T-helper 2 cell treated with Interferon-gamma antibody and Interleukin-4, amounts not matched to agents 5 μg/mL and 100 μg/mL, for 36 hours (primary cell): ENCODE results near the gene FAM98B.
"Not testable (repeated sequence)": the region's sequence is repeated elsewhere in the genome, so short reads cannot be mapped to it uniquely, and the experiment has no call there.

Source experiments
- DNase-seq: peaks from one replicate; pipeline ENCODE4 v3.0.0; 2021; ENCODE audit warnings: low spot score
- H3K27ac Mint-ChIP-seq: one replicate; pipeline ENCODE4 v1.8.0; 2021; ENCODE audit warnings: mild to moderate bottlenecking, mixed read lengths
- H3K27me3 Mint-ChIP-seq: one replicate; pipeline ENCODE4 v1.8.0; 2021; ENCODE audit warnings: low read depth, mixed read lengths
- H3K36me3 Mint-ChIP-seq: one replicate; pipeline ENCODE4 v1.8.0; 2021; ENCODE audit warnings: low read depth, mixed read lengths
- H3K4me1 Mint-ChIP-seq: one replicate; pipeline ENCODE4 v1.8.0; 2021; ENCODE audit warnings: low read depth, mixed read lengths
- H3K4me3 Mint-ChIP-seq: one replicate; pipeline ENCODE4 v1.8.0; 2022; ENCODE audit warnings: mild to moderate bottlenecking, moderate library complexity, mixed read lengths
- H3K9me3 Mint-ChIP-seq: one replicate; pipeline ENCODE4 v1.8.0; 2021; ENCODE audit warnings: mixed read lengths

The FAM98B gene

DNA sequence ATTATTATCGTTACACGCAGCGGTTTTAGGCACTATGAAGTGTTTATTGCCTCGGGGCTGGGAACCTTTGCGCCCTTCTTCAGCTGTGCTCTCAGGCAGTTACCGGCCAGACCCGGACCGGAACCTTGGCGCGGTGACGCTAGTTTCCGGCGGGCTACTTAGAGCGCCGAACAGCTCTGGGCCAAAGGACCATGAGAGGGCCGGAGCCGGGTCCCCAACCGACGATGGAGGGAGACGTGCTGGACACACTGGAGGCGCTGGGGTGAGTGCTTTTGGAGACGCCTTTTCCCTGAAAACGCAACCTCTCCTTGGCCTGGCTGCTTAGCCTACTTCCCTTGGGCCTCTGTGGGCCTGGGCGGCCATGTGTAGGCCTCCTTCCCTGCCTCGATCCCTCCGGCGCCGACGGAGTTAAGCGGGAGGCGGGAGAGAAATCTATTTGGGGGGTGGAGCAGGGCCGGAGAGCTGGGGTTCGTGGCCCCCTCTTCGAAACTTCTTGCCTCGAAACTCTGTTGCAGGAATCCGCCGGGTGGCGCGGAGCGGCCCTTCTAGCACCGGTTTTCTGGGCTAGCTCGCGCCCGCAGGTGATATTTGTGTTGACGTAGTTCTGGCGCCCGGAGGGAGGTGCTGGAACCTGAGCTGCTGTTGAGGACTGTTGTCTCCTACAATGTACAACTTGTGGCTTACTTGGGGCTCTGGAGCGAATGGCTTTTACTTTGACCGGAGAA, at the start of gene FAM98B:
Gene FAM98B (plus strand): TSS at position 157 of the 725 bp plus-strand sequence. CDS start 35 bp downstream, at position 192.
- DNase-seq: peak; percentile 86
- Mint-ChIP-seq H3K27ac (peak within 1 kb of the TSS; percentile 92), H3K9me3 (no peaks in the 10 kb centered on the region), H3K36me3 (peaks cover under 1% of the 10 kb centered on the region), H3K4me1 (peaks cover 21% of the 10 kb centered on the region), H3K4me3 (peak within 1 kb of the TSS; percentile 83), H3K27me3 (peaks cover 24% of the 10 kb centered on the region)

DNA sequence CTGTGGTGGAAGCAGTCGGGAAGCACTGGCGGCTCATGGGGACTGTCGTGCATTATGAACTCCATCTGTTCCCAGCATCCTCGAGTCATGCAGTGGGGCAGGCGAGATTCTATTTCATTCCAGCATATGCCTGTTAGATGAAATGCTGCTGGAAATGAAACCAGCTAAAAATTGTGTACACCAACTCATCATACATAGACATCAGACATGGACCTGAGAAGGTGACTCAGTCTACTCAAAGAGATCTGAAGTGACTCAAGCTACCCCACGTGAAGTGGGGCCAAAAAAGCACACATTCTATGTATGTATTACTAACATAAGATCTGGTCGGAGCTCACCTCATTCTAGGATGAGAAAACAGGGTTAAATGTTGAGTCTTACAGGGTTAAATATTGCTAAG, 47.5 kb upstream of the FAM98B start:
- no peak overlapping the region for H3K27ac Mint-ChIP-seq
- H3K36me3 Mint-ChIP-seq: no peaks in the 10 kb centered on the region
- no peaks in the 10 kb centered on the region for H3K4me1 Mint-ChIP-seq
- H3K9me3 Mint-ChIP-seq: no peaks in the 10 kb centered on the region
- H3K27me3 Mint-ChIP-seq: peaks cover 7% of the 10 kb centered on the region
- H3K4me3 Mint-ChIP-seq: no peak overlapping the region
- no peak for DNase-seq

DNA sequence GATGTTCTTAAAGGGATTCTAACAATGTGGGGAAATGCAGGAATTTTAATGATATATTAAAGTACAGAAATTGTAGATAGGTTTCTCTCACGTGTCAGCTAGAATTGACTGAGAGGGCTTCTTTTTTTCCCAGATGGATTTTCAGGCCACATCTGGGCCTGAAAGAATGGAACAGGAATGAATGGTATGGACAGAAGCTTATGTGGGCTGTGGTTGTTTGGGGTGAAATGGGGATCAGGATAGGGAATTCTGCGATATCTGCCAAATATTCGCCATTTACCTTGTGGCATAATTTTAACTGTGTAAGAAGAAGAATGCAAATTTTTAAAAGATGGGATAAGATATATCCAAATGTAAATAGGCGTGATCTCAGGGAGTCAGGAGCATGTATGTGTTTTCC, 45.4 kb upstream of the FAM98B start:
- Mint-ChIP-seq H3K4me3 (no peak overlapping the region), H3K4me1 (no peaks in the 10 kb centered on the region), H3K9me3 (no peaks in the 10 kb centered on the region), H3K27me3 (peaks cover 11% of the 10 kb centered on the region), H3K27ac (no peak overlapping the region), H3K36me3 (no peaks in the 10 kb centered on the region)
- DNase-seq: no peak

DNA sequence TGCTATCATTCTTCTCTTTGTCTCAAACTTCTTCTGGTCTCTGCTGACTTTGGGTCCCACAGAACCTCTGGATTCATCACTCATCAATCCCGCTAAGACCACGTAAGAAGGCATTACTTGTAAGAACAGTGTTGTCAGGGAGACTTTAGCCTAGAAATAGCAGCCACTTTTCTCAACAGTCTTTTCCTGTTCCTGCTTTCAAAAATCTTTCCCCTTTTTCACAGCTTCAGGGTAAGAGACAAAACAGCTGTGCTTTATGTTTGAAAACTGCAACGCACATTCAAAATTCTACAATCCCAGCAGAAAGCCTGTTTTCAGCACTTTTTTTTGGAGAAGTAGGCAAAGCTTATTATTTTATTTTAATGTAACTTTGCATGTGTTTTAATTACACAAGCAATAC, 42.0 kb upstream of the FAM98B start:
- Mint-ChIP-seq H3K36me3 (no peaks in the 10 kb centered on the region), H3K9me3 (no peaks in the 10 kb centered on the region), H3K4me1 (no peaks in the 10 kb centered on the region), H3K4me3 (no peak overlapping the region), H3K27me3 (peaks cover 18% of the 10 kb centered on the region), H3K27ac (no peak overlapping the region)
- no peak for DNase-seq

DNA sequence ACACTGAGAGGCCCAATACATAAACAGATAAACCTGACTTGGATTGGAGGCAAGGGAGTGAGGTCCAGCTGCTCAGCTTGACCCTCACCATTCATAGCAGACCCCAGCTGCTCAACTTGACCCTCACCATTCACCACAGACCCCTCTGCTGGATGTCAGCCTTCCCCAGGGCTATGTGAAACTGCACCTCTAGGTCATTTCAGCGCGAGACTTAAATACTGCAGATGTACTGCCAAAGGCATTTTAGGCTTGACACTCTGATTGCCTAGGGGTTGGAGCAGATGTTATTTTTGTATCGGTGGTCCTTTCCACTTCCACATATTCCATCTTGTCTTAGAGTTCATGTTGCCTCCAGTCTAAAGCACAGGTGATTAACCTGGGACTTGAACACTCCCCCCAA, 41.5 kb upstream of the FAM98B start:
- H3K27ac Mint-ChIP-seq: no peak overlapping the region
- H3K4me3 Mint-ChIP-seq: no peak overlapping the region
- H3K27me3 Mint-ChIP-seq: peaks cover 19% of the 10 kb centered on the region
- no peak for DNase-seq
- no peaks in the 10 kb centered on the region for H3K4me1 Mint-ChIP-seq
- no peaks in the 10 kb centered on the region for H3K9me3 Mint-ChIP-seq
- no peaks in the 10 kb centered on the region for H3K36me3 Mint-ChIP-seq

DNA sequence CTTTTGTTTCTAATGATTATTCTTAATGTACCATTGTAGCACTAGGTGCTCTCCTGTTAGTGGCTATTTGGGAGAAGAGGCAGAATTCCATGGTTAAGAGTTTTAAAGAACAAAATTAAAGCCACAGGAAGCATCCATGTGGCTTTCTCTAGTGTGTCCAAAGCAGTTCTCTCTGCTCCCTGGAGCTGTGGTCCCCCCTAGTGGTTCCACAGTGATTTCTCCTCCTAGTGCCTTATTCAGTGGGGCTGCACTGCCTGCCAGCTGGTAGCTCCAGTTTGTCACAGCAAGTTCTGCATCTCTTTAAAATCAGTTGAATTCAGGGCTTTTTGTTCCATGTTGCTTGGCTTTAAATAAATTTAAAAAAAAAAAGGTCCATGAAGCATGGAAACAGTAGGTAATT, 39.6 kb upstream of the FAM98B start:
- Mint-ChIP-seq H3K36me3 (no peaks in the 10 kb centered on the region), H3K27me3 (peaks cover 19% of the 10 kb centered on the region), H3K4me3 (no peak overlapping the region), H3K27ac (no peak overlapping the region), H3K9me3 (no peaks in the 10 kb centered on the region), H3K4me1 (no peaks in the 10 kb centered on the region)
- DNase-seq: no peak

DNA sequence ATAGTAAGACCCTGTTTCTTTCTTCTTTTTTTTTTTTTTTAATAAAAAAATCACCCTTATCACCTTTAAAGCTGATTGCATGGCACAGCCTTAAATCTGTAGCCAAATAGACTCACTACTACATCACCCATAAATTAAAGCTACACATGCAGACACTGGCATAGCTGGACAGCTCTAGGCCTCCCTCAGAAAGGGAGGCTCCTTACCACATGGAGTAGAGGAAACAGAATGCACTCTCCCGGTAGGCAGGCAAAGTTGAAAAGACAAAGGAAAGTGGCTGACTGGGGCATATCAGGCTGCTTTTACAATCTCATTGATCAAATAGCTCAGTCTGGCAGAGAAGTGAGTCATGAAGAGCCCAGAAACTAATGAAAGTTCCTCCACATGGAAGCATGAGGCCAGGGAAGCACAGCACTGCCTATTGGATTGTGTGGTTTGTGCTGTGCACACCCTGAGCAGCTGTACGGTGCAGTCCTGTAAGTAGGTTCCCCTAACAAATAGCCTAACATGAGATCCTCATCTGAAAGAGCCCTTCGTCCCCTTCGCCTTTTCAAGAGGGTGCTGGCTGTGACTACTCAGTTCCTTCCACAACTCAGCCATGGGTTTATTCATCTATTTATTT, 32.7 kb upstream of the FAM98B start:
- Mint-ChIP-seq H3K4me3 (no peak overlapping the region), H3K9me3 (no peaks in the 10 kb centered on the region), H3K4me1 (peaks cover 6% of the 10 kb centered on the region), H3K27me3 (peaks cover 21% of the 10 kb centered on the region), H3K27ac (no peak overlapping the region), H3K36me3 (no peaks in the 10 kb centered on the region)
- DNase-seq: no peak

DNA sequence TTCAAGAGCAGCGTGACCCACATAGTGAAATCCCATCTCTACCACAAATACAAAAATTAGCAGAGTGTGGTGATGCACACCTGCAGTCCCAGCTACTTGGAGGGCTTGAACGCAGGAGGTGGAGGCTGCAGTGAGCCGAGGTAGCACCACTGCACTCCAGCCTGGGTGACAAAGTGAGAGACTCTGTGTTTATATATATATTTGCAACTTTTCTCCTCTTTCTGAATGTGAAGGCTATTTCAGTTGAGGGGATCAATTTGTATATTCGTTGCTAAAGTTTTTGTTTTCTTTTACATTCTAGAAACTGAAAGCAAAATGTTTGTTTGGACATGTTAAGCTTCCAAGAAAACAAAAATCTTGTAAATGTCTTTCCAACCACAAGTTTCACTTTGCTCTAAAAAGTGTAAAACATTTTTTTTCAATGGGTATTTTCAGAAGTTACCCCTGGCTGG, 29.8 kb upstream of the FAM98B start:
- Mint-ChIP-seq H3K4me3 (no peak overlapping the region), H3K36me3 (no peaks in the 10 kb centered on the region)
- DNase-seq: no peak

DNA sequence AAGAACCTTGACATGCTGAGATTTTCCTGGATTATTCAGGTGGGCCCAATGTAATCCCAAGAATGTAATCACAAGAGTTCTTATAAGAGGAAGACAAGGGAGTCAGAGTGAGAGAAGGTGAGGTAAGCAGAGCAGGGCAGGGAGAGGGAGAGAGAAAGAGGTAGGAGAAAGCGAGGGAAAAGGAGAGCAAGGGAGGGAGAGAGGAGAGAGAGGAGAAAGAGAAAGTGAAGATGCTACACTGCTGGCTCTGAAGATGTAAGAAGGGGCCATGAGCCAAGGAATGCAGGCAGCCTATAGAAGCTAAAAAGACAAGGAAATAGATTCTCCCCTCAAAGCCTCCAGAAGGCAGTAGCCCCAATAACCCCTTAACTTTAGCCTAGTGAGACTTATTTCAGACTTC, 28.7 kb upstream of the FAM98B start:
- H3K27me3 Mint-ChIP-seq: peaks cover 37% of the 10 kb centered on the region
- H3K9me3 Mint-ChIP-seq: no peaks in the 10 kb centered on the region
- no peaks in the 10 kb centered on the region for H3K36me3 Mint-ChIP-seq
- DNase-seq: no peak
- H3K27ac Mint-ChIP-seq: no peak overlapping the region
- H3K4me1 Mint-ChIP-seq: peaks cover 6% of the 10 kb centered on the region
- no peak overlapping the region for H3K4me3 Mint-ChIP-seq

More for the DNA sequence above, 29.8 kb upstream of the FAM98B start:
- Mint-ChIP-seq H3K4me1 (peaks cover 6% of the 10 kb centered on the region), H3K27me3 (peaks cover 31% of the 10 kb centered on the region), H3K9me3 (no peaks in the 10 kb centered on the region), H3K27ac (no peak overlapping the region)

DNA sequence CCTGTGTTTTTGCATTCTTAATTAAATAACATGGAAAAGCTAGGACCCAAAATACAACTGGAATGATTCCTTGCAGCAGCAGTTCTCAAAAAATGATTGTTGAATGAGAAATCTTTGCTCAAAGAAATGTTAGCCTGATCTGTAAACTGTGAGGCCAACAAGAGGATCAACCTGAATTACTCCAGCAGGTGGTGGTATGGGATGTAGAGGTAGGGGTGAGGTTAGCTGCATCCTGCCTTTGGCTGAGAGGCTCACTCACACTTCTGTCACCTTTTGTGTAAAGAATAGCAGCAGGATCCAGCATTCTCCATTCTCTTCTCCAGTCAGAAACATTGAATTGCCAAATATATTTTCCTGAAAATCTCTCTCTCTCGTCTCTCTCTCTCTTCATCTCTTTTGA, 26.5 kb upstream of the FAM98B start:
- Mint-ChIP-seq H3K36me3 (no peaks in the 10 kb centered on the region), H3K27me3 (peaks cover 45% of the 10 kb centered on the region), H3K27ac (no peak overlapping the region), H3K9me3 (no peaks in the 10 kb centered on the region), H3K4me1 (peaks cover 6% of the 10 kb centered on the region), H3K4me3 (no peak overlapping the region)
- DNase-seq: no peak

DNA sequence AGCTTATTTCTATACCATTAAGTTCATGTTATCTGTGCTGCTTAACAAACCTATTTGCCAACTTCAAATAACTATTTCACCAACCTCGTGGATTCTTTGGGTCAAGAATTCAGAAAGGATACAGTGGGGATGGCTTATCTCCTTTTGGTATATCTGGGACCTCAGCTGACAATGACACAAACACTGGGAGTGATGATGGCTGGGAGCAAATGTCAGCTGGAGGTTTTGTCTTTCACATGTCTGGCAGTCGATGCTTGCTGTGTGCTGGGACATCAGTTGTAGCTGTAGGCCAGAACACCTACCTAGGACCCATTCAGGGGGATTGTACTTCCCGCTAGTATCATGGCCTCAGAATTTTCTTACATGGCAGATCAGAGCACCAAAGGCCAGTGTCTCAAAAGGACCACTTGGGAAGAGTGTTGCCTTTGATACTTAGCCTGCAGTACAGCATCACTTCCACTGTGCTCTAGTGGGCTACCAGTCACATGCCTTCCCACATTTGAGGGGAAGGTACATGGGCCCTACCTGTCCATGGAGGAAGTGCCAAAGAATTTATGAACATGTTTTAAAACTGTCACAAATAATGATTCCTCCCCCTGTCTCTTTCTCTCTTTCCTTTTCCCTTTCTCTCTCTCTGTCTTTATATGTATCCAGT, 23.7 kb upstream of the FAM98B start:
- Mint-ChIP-seq H3K27me3 (peaks cover 58% of the 10 kb centered on the region), H3K4me3 (no peak overlapping the region), H3K36me3 (no peaks in the 10 kb centered on the region), H3K27ac (no peak overlapping the region), H3K9me3 (no peaks in the 10 kb centered on the region), H3K4me1 (no peaks in the 10 kb centered on the region)
- no peak for DNase-seq

DNA sequence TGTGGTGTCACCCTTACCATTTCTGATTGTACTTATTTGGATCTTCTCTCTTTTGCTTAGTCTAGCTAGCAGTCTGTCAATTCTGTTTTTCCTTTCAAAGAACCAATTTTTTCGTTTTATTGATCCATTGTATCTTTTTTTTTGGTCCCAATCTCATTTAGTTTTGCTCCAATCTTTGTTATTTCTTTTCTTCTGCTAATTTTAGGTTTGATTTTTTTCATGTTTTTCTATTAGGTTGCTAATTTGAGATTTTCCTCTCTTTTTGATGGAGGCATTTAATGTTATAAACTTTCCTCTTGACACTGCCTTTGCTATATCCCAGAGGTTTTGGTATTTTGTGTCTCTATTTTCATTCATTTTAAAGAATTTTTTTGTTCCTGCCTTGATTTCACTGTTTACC, 16.9 kb upstream of the FAM98B start:
- Mint-ChIP-seq H3K4me1 (peaks cover 6% of the 10 kb centered on the region), H3K9me3 (no peaks in the 10 kb centered on the region), H3K27me3 (peaks cover 68% of the 10 kb centered on the region), H3K27ac (no peak overlapping the region), H3K4me3 (no peak overlapping the region), H3K36me3 (no peaks in the 10 kb centered on the region)
- DNase-seq: no peak

DNA sequence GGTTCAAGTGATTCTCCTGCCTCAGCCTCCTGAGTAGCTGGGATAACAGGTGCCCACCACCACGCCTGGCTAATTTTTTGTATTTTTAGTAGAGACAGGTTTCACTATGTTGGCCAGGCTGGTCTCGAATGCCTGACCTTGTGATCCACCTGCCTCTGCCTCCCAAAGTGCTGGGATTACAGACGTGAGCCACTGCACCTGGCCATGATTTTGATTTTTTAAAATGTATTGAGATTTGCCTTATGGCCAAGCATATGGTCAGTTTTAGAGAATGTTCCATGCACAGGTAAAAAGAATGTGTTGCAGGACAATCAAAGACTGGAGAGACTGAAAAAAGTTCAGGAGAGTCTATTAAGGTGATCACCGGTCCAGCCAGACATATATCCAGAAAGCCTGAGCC, 16.3 kb upstream of the FAM98B start:
- not testable (repeated sequence) for H3K4me1 Mint-ChIP-seq, H3K36me3 Mint-ChIP-seq, H3K4me3 Mint-ChIP-seq, H3K27ac Mint-ChIP-seq, H3K9me3 Mint-ChIP-seq, DNase-seq
- peaks cover 62% of the 10 kb centered on the region for H3K27me3 Mint-ChIP-seq
